ENCODE data around the gene TMEM168.
"Not testable (repeated sequence)": the region's sequence is repeated elsewhere in the genome, so short reads cannot be mapped to it uniquely, and the experiment has no call there.

The TMEM168 gene

GRCh38 chr7:112779667-112780066 lies 10.5 kb downstream of the TMEM168 start:
- no peak for DNase-seq

- DNase-seq, result no peak
Measured at GRCh38 chr7:112777406-112777805, 12.8 kb downstream of the TMEM168 start.

GRCh38 chr7:112771166-112771565 lies 19.0 kb downstream of the TMEM168 start:
- DNase-seq, result no peak

- no peak for DNase-seq
Measured at GRCh38 chr7:112770051-112770450, 20.1 kb downstream of the TMEM168 start.

- no peak for DNase-seq
Measured at GRCh38 chr7:112765105-112765504, 25.1 kb downstream of the TMEM168 start.

GRCh38 chr7:112763996-112764395 lies 26.2 kb downstream of the TMEM168 start:
- no peak for DNase-seq

GRCh38 chr7:112763298-112763697 lies 26.9 kb downstream of the TMEM168 start:
- no peak for DNase-seq

GRCh38 chr7:112759905-112760304 lies 30.3 kb downstream of the TMEM168 start:
- peak; percentile 10 for DNase-seq

- no peak for DNase-seq
Measured at GRCh38 chr7:112757337-112757736, 32.9 kb downstream of the TMEM168 start.

- no peak for DNase-seq
Measured at GRCh38 chr7:112753298-112753697, 36.9 kb downstream of the TMEM168 start.

- no peak for DNase-seq
Measured at GRCh38 chr7:112752576-112752975, 37.6 kb downstream of the TMEM168 start.

- no peak for DNase-seq
Measured at GRCh38 chr7:112749775-112750174, 40.4 kb downstream of the TMEM168 start.

- peak; percentile 11 for DNase-seq
Measured at GRCh38 chr7:112748381-112748780, 41.8 kb downstream of the TMEM168 start.

- DNase-seq, result no peak
Measured at GRCh38 chr7:112745635-112746034, 44.6 kb downstream of the TMEM168 start.

- peak; percentile 5 for DNase-seq
Measured at GRCh38 chr7:112744818-112745217, 45.4 kb downstream of the TMEM168 start.

- no peak for DNase-seq
Measured at GRCh38 chr7:112743811-112744210, 46.4 kb downstream of the TMEM168 start.

- no peak for DNase-seq
Measured at GRCh38 chr7:112740667-112741066, 49.5 kb downstream of the TMEM168 start.

GRCh38 chr7:112739436-112740180 lies 50.6 kb downstream of the TMEM168 start:
- DNase-seq, result no peak

GRCh38 chr7:112735261-112735660 lies 54.9 kb downstream of the TMEM168 start:
- peak; percentile 17 for DNase-seq

GRCh38 chr7:112731324-112731723 lies 58.9 kb downstream of the TMEM168 start:
- not testable (repeated sequence) for DNase-seq

- DNase-seq, result no peak
Measured at GRCh38 chr7:112726076-112726475, 64.1 kb downstream of the TMEM168 start.

GRCh38 chr7:112723416-112723815 lies 66.8 kb downstream of the TMEM168 start:
- DNase-seq, result peak; percentile 62

GRCh38 chr7:112721366-112721765 lies 68.8 kb downstream of the TMEM168 start:
- no peak for DNase-seq

GRCh38 chr7:112715525-112715924 lies 74.7 kb downstream of the TMEM168 start:
- DNase-seq, result no peak

- no peak for DNase-seq
Measured at GRCh38 chr7:112714917-112715316, 75.3 kb downstream of the TMEM168 start.
